Smooth muscle cell (in vitro differentiated cells): Measurements from ENCODE around the gene BCL2L1. TPM values are rescaled to one million over a fixed set of nuclear protein-coding genes. Genes with fewer than 3 reads are reported as not detected.

Experiments used
- DNase-seq: peaks from one replicate; lab custom pipeline; 2025; ENCODE audit not compliant: unreplicated experiment; lab: John Stamatoyannopoulos, UW
- H2AFZ ChIP-seq: fragments of 200-600 bp; sonication (generic); 2 replicates; pipeline ENCODE4 v1.6.0; 2016; ENCODE audit warnings: antibody characterized with exemption, low read depth, mild to moderate bottlenecking
- H3F3A ChIP-seq: fragments of 200-600 bp; sonication (generic); 2 replicates; pipeline ENCODE4 v1.6.0; 2017; ENCODE audit warnings: antibody characterized with exemption, low read depth
- H3K27ac ChIP-seq: fragments of 200-600 bp; sonication (generic); 2 replicates; pipeline ENCODE4 v1.5.1; 2016; ENCODE audit warnings: low read depth, mild to moderate bottlenecking
- H3K27me3 ChIP-seq: fragments of 200-600 bp; sonication (generic); 2 replicates; pipeline ENCODE4 v1.6.1; 2016; ENCODE audit warnings: low read depth, mild to moderate bottlenecking
- H3K36me3 ChIP-seq: fragments of 200-600 bp; sonication (generic); 2 replicates; pipeline ENCODE4 v1.5.1; 2016; ENCODE audit warnings: low read depth
- H3K4me1 ChIP-seq: fragments of 200-600 bp; sonication (generic); 2 replicates; pipeline ENCODE4 v1.5.1; 2016; ENCODE audit warnings: low read depth
- H3K4me2 ChIP-seq: fragments of 200-600 bp; sonication (generic); 2 replicates; pipeline ENCODE4 v1.6.0; 2016; ENCODE audit warnings: mild to moderate bottlenecking
- H3K4me3 ChIP-seq: fragments of 200-600 bp; sonication (generic); 2 replicates; pipeline ENCODE4 v1.5.1; 2016; ENCODE audit warnings: mild to moderate bottlenecking
- H3K79me2 ChIP-seq: fragments of 200-600 bp; sonication (generic); 2 replicates; pipeline ENCODE4 v1.6.0; 2016; ENCODE audit warnings: low read depth, mild to moderate bottlenecking
- H3K9ac ChIP-seq: fragments of 200-600 bp; sonication (generic); 2 replicates; pipeline ENCODE4 v1.6.0; 2016; ENCODE audit warnings: low read depth
- H3K9me3 ChIP-seq: fragments of 200-600 bp; sonication (generic); replicated peaks from 2 replicates; pipeline ENCODE4 v1.5.1; 2016; ENCODE audit warnings: low read depth
- H4K20me1 ChIP-seq: fragments of 200-600 bp; sonication (generic); 2 replicates; pipeline ENCODE4 v1.6.0; 2016; ENCODE audit warnings: low read depth
- CTCF ChIP-seq: fragments of 200-600 bp; sonication (generic); IDR thresholded peaks from 2 replicates; pipeline ENCODE4 v1.5.1; 2017; ENCODE audit warnings: borderline replicate concordance, mild to moderate bottlenecking, antibody characterized with exemption; ENCODE audit not compliant: insufficient read depth, poor library complexity, severe bottlenecking
- WGBS: methylation state at CpG from one replicate; pipeline ENCODE4 v1.1.7; 2016; ENCODE audit warnings: low lambda C conversion rate; 5-methylcytosine and 5-hydroxymethylcytosine counted together
- polyA plus RNA-seq: library from polyadenylated mRNA; unstranded; fragments of >200 nt; fragmentation: Nextera tagmentation; extraction: Ambion mirVana; gene quantifications from 2 replicates; pipeline ENCODE4 v1.2.1, GENCODE V29; 2016
- total RNA-seq: library from RNA; depleted of rRNA; stranded (reverse); fragments of >200 nt; gene quantifications from 2 replicates; pipeline ENCODE4 v1.2.3, GENCODE V29; 2014

The BCL2L1 gene
- total and polyA plus RNA-seq, 2 experiments from 2014 or later, result 24.8 to 47.0 TPM

GRCh38 chr20:31720486-31721407 lies 1.9 kb downstream of the BCL2L1 start:
- no peak overlapping the region for H3K9ac ChIP-seq
- H4K20me1 ChIP-seq, result no peaks in the 10 kb centered on the region
- H3F3A ChIP-seq, result no peaks in the 10 kb centered on the region
- peak overlapping the region; percentile 58 for H3K4me3 ChIP-seq
- H3K9me3 ChIP-seq, result no peaks in the 10 kb centered on the region
- no peaks in the 10 kb centered on the region for H3K36me3 ChIP-seq
- H3K79me2 ChIP-seq, result peaks cover 58% of the 10 kb centered on the region
- H3K27me3 ChIP-seq, result no peaks in the 10 kb centered on the region
- H3K27ac ChIP-seq, result peak overlapping the region; percentile 69
- no peak for DNase-seq
- TF ChIP-seq CTCF, result no peak
- no peak overlapping the region for H2AFZ ChIP-seq
- H3K4me1 ChIP-seq, result peaks cover 34% of the 10 kb centered on the region
- peak overlapping the region; percentile 82 for H3K4me2 ChIP-seq
- 45% methylated on average over 7 of the region's 7 CpGs for WGBS

- no peak for TF ChIP-seq CTCF
- Histone ChIP-seq H3K79me2 (peaks cover 67% of the 10 kb centered on the region), H3K27ac (peak overlapping the region; percentile 69), H3K36me3 (no peaks in the 10 kb centered on the region), H3F3A (no peaks in the 10 kb centered on the region), H3K9me3 (no peaks in the 10 kb centered on the region), H3K4me2 (peak overlapping the region; percentile 82), H2AFZ (no peak overlapping the region), H4K20me1 (no peaks in the 10 kb centered on the region), H3K9ac (peak overlapping the region; percentile 7), H3K4me3 (peak overlapping the region; percentile 58), H3K27me3 (no peaks in the 10 kb centered on the region), H3K4me1 (peaks cover 34% of the 10 kb centered on the region)
- 57% methylated on average over 2 of the region's 2 CpGs for WGBS
- DNase-seq, result no peak
Observed at GRCh38 chr20:31719644-31720485, 2.8 kb downstream of the BCL2L1 start.

GRCh38 chr20:31718952-31719643 lies 3.6 kb downstream of the BCL2L1 start:
- Histone ChIP-seq H3K4me3 (peak overlapping the region; percentile 58), H2AFZ (no peak overlapping the region), H3K79me2 (peaks cover 74% of the 10 kb centered on the region), H3K4me1 (peaks cover 34% of the 10 kb centered on the region), H3K9ac (no peak overlapping the region), H4K20me1 (no peaks in the 10 kb centered on the region), H3K4me2 (peak overlapping the region; percentile 82), H3K27ac (peak overlapping the region; percentile 69), H3F3A (peaks cover 4% of the 10 kb centered on the region), H3K36me3 (no peaks in the 10 kb centered on the region), H3K27me3 (no peaks in the 10 kb centered on the region), H3K9me3 (no peaks in the 10 kb centered on the region)
- no peak for DNase-seq
- TF ChIP-seq CTCF, result no peak
- WGBS, result 81% methylated on average over 6 of the region's 6 CpGs
